Activated CD4-positive, alpha-beta T cell treated with anti-CD3 and anti-CD28 coated beads, Interleukin-10, Interleukin-2, amounts not matched to agents 100 ng/mL and 50 ng/mL, durations not matched to agents 16 hours and 8 hours (primary cell): ENCODE results near the gene ASTN2.

Source experiments
- DNase-seq: peaks from one replicate; pipeline ENCODE4 v3.0.0-alpha.2; 2020

The ASTN2 gene

DNA sequence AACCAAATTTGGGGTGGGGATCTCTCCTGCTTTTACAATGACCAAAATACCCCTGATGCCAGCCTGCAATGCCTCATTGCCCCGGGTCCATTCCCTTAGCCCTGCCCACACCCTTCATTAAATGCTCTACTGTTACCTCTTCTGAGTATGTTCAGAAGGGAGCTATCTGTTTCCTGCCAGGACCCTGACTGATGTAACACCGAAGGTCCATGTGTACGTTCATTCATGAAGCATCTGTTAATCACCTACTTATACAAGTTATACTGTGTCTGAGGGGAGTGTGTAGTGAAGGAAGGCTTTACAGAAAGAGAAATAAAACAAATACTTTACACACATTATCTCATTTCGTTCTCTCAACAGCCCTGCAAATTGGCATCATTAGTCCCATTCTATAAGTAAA, 51.9 kb downstream of the ASTN2 start:
- DNase-seq = no peak

DNA sequence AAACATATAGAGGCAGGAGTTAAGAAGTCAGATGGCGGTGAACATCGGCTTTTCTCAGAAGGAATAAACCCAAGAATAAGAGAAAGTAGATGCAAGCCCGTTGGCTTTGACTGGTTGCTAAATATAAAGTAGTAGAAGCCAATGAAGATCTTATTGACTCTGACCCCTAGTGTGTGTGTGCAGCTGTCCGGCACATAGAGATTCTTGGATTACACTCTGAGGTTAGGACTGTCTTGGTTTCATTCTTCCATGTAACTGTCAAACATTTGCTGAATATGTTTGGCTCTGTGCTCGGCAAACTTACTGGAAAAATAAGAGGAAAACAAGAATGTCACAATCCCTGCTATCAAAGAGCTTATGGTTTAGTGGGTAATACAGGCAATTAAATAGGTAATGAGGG, 54.9 kb downstream of the ASTN2 start:
- DNase-seq = no peak

DNA sequence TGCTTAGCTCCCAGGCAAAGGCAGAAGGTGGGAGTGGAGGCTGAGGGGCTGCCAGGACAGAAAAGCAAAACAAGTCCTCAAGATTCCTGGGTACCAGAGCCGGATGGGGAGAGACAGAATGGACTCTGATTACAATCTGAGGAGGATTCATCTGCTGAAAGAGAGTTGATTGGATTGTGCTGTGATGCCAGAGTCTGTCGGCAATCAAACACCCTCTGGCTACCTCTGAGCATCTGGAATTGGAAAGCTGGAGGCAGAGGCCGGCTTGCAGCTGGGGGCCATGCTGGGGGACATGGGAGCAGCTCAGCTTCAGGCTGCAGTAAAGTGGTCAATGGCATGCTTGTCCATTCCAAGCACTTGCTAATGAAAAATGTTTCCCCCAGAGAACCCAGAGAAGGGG, 59.3 kb downstream of the ASTN2 start:
- DNase-seq = no peak

DNA sequence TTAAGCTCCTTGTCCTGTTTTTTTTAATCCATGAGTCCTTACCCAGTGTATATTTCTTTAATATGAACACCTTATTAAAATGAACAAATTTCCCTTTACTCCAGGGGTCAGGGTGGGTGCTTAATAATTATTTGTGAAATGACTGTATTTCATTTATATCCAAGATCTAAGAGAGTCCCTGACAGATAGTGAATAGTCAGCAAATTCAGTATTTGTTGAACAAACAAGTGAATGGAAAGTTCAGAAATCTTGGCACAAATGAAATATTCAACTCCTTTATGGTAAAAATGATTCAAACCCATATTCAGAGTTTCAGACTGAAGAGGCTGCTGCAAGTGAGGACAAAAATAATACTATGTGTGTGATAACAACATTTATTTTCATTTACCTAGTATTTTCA, 59.9 kb downstream of the ASTN2 start:
- no peak for DNase-seq

DNA sequence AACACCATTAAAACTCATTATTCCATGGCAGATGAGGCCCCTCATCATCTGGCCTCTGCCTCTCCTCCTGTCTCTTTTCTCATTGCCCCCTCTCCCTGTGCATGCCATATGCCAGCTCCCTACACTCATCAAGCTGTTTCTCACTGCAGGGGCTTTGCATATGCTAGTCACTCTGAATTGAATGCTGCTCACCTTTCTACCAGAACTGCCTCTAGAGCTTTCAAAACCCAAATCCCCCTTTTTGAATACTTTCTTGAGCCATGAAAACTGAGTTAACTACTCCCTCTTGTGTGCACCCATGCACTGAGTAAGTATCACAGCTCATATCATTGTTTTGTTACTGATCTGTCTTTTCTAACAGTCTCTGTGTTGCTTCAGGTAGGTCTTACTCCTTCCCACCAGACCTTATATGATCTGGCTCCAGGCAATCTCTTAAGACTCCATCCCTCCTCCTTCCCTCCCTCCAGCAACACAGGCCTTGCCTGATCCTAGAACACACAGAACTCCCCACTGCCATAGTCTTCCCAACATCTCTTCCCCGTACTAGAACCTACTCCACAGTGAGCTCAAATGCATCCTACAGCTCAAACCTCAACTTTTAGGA, 60.5 kb downstream of the ASTN2 start:
- no peak for DNase-seq

- no peak for DNase-seq
Measured at GRCh38 chr9:117344892-117345660, 69.8 kb downstream of the ASTN2 start.

GRCh38 chr9:117343427-117343826, 71.4 kb downstream of the ASTN2 start:
- no peak for DNase-seq

GRCh38 chr9:117341151-117341550, 73.7 kb downstream of the ASTN2 start:
- DNase-seq = no peak

DNA sequence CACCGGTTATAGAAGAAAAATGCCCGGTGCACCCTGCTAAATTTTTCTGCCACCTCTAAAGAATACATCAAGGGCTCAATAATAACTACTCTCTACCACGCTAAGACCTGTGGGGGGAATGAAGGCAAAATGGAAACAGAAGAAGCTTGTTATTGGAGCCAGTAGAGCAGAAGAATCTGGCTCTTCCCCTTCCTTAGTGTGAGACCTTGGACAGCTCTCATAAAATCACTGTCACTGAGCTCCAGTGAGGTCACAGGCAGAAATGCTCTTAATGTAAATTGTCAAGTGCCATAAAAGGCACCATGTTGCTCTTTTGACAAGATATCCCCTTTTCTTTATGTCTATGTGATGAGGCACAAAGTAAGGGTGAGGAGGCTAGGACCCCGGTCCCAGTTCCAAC, 74.4 kb downstream of the ASTN2 start:
- DNase-seq = no peak

- no peak for DNase-seq
Measured at GRCh38 chr9:117335837-117336433, 78.9 kb downstream of the ASTN2 start.

DNA sequence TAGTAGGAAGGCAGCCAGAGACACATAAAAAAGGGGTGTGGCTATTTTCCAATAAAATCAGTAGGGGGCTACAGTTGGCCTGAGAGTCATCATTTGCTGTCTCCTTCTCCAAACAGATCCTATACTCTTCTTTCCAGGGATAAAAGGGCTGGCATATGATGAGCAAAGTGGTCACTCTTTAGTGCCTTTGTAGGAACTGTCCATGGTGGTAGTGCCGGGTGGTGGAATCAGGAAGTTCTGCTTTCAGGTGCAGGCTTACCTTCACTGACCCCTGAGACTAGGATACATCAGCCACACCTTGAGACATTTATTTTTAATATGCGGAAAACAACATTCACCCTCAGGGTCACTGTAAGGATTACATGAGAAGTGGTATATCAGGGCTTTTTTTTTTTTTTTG, 80.8 kb downstream of the ASTN2 start:
- no peak for DNase-seq

DNA sequence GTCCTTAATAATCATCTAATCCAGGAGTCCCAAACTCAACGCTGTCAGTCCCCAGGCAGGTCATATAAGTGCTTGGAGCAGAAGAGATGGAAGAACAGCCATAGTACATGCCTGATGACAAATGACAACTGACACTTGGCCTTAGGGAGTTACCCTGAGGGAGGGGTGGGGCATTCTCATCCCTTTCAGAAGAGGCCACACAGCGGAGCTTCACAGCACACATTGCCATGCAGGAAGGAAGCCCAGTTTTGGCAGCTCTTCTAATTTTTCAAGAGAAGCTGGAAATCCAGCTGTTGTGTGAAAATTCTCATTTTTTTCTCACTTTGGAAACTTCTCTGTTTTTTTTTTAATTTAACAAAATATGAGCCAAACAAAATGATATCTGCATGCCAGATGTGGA, 89.0 kb downstream of the ASTN2 start:
- no peak for DNase-seq

DNA sequence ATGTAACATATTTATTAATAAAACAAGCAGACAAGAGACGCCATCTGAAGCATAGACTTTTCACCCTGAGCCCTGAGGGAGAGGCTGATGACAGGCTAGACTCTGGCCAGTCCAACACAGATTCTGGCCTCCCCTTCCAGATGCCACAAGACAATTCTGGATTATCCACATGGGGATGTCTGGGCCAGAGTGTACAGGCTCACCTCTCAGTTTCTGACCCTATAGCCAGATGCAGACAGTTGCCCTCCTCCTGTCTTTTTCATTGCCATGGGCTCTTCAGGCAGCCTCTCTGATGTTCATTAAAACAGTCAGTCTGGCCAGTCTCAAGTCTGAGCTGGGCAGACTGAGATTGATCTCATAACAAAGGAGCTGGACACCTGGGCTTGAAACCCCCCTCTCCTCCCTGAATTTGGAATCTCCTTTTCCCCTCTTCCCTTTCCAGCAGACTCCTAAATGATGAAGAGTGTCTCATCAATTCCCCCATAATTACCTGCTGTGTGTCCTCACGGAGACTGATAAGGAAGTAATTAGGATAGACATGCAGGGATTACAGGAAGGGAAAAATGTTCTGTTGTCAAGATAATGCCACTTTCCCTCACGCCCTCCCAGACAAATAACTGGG, 89.6 kb downstream of the ASTN2 start:
- no peak for DNase-seq

GRCh38 chr9:117323390-117323789, 91.5 kb downstream of the ASTN2 start:
- DNase-seq = no peak

GRCh38 chr9:117317192-117317591, 97.7 kb downstream of the ASTN2 start:
- no peak for DNase-seq

DNA sequence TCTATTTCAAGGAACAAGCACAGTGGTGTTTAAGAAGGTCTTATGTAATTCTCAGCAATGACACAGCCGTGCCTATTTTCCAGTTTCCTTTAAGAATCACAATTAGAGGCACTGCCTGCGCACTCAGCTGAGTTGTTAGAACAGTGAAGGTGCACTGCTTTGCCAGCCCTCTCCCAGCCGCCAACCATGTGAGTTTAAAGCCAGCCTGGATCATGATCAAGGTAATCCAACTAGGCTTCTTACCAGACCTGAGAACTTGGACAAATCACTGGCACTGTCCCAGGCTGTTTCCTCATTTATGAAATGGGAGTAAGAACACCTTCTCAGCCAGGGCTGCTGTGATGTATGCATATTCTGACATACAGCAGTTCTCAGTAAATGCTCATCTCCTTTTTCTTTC, 99.6 kb downstream of the ASTN2 start:
- no peak for DNase-seq

DNA sequence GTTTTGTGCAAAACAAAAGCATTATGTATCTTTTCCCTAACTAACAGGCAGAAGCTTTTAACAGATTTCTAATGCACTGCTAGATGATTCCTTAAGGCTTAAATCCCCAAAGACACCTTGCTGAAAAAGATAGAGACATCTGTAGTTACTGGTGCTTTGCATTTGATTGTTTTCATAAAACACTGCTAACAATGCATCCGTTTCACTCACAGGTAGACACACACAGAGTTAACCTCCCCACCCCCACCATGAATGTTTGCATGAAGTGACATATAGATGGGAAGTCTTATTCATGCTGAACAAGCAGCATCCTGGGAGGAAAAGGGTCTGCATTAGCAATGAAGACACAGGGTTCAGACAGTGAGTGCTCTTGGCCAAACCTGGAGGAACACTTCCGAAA, 100.9 kb downstream of the ASTN2 start:
- DNase-seq = no peak

DNA sequence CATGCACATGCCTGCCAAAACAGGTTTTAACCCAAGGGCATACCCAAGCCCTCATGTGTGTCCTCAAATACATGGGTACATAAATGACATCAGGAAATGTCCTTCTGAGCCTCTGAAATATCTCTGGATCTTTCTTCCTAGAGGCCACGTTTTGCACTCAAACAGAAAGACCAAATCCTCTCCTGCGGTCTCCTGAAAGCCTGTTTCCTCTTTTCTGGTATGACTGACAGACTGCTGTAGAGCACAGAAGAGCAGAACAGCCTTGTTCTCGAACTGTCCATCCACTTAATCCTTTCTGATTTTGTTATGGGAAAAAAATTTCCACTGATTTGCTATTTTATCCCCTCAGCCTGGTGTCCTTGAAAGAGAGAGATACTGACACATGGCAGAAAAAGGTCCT, 107.2 kb downstream of the ASTN2 start:
- DNase-seq = no peak

GRCh38 chr9:117306032-117306431, 108.8 kb downstream of the ASTN2 start:
- DNase-seq = no peak

GRCh38 chr9:117305454-117305853, 109.4 kb downstream of the ASTN2 start:
- no peak for DNase-seq

- no peak for DNase-seq
Measured at GRCh38 chr9:117304549-117304948, 110.3 kb downstream of the ASTN2 start.

DNA sequence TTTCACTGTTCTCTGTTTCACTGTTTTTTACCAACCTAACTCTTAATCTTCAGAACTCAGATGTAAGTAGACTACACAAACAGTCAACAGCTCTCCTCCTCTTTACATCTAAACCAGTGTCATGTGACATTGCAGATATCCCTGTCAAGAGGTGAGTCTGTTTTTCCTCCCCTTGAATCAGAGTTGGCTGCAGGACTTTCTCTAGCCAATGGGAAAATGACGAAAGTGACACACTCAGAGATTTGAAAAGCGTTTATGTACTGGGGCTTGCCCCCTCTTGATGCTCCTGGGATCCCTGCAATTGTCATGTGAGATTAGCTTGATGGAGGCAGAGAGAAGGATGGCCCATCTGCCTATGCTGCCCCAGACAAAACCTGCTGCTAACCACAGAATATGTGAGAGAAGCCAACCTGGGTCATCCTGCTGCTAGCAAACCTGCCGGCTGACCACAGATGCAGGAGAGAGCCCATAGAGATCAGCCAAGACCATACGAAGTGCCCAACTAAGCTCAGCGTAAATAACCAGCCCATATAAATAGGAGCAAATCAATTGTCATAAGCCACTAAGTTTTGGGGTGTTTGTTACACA, 111.1 kb downstream of the ASTN2 start:
- no peak for DNase-seq

- DNase-seq = no peak
Measured at GRCh38 chr9:117302487-117302886, 112.4 kb downstream of the ASTN2 start.
